K562 (cell line): ENCODE data around the gene GSTM1. TPM values are rescaled to one million over a fixed set of nuclear protein-coding genes. Genes with fewer than 3 reads are reported as not detected.

Experiments used
- ATAC-seq: fragments of 200-7000 bp; cut with Tn5 transposase; 3 replicates; pipeline ENCODE4 v1.9.1; 2020; ENCODE audit warnings: moderate library complexity
- BruUV-seq: library from RNA; stranded (reverse); fragments of 400-500 nt; replicated peaks from 2 replicates; lab custom pipeline; 2021; lab: Mats Ljungman, UMichigan
- CTCF ChIA-PET: fragments of 300-600 bp; formaldehyde crosslinking; extraction: SDS; loops from one replicate; lab custom pipeline; 2021; ENCODE audit warnings: low intra/inter-chr PET ratio; lab: Yijun Ruan, JAX
- POLR2A ChIA-PET: fragments of 300-600, 350-650 bp; sonication (Branson Sonifier 250); formaldehyde crosslinking; extraction: SDS; loops from one replicate; lab custom pipeline; 2021; ENCODE audit warnings: antibody characterized with exemption, inconsistent platforms; lab: Yijun Ruan, JAX
- DNase-seq, 4 experiments: peaks; one replicate each; pipeline versions ENCODE4 v3.0.0 to v3.0.0-alpha.2; 2011 to 2018; ENCODE audit warnings: low spot score in 3 of 4, mixed read lengths in 3 of 4; ENCODE audit errors: extremely low read depth in 1 of 4
- FAIRE-seq: peaks from 2 replicates; lab custom pipeline; 2011; peaks lifted over from hg19 to GRCh38; lab: Jason Lieb, UNC
- H2AFZ ChIP-seq: 2 replicates; pipeline ENCODE4 v1.6.0; 2011; ENCODE audit warnings: low read depth, low read length, control low read depth, inconsistent platforms
- H3K27ac ChIP-seq: fragments of 200-600 bp; 3 replicates; pipeline ENCODE4 v1.8.0; 2011; ENCODE audit warnings: low read depth, mild to moderate bottlenecking, control low read depth, inconsistent platforms, low read length, moderate library complexity, mixed read lengths; ENCODE audit errors: extremely low read depth
- H3K27me3 ChIP-seq, 2 experiments: fragments of 300-600 bp in 1 of 2; 2 replicates in 1 of 2; 3 replicates in 1 of 2; pipeline versions ENCODE4 v1.6.0 to v1.8.0; 2011; ENCODE audit warnings: inconsistent platforms in 2 of 2, low read length in 2 of 2, mild to moderate bottlenecking in 1 of 2, mixed read lengths in 1 of 2, moderate library complexity in 1 of 2; ENCODE audit not compliant: control insufficient read depth in 2 of 2, insufficient read depth in 2 of 2
- H3K36me3 ChIP-seq: fragments of 300-600 bp; 3 replicates; pipeline ENCODE4 v1.8.0; 2011; ENCODE audit warnings: mild to moderate bottlenecking, low read length, inconsistent platforms; ENCODE audit not compliant: control insufficient read depth, insufficient read depth
- H3K4me1 ChIP-seq, 2 experiments: fragments of 200-600 bp in 1 of 2; replicated peaks in 1 of 2; 2 replicates in 1 of 2; 3 replicates in 1 of 2; pipeline versions ENCODE4 v1.5.1 to v1.8.0; 2011; ENCODE audit warnings: inconsistent platforms in 2 of 2, low read length in 2 of 2, mild to moderate bottlenecking in 1 of 2, mixed read lengths in 1 of 2, moderate library complexity in 1 of 2; ENCODE audit not compliant: control insufficient read depth in 2 of 2, insufficient read depth in 2 of 2
- H3K4me2 ChIP-seq: 2 replicates; pipeline ENCODE4 v1.6.1; 2011; ENCODE audit warnings: low read length, control low read depth, inconsistent platforms, mixed read lengths; ENCODE audit not compliant: insufficient read depth
- H3K4me3 ChIP-seq: fragments of 200-600 bp; sonication (generic), shearing (Covaris generic); 2 replicates; pipeline ENCODE4 v1.5.1; 2016; ENCODE audit warnings: control low read depth, inconsistent platforms
- H3K79me2 ChIP-seq: fragments of 200-600 bp; 3 replicates; pipeline ENCODE4 v1.8.0; 2011; ENCODE audit warnings: low read length, inconsistent platforms; ENCODE audit not compliant: control insufficient read depth, insufficient read depth
- H3K9ac ChIP-seq, 2 experiments: 2 replicates each; pipeline versions ENCODE4 v1.6.0 to v1.6.1; 2011; ENCODE audit warnings: low read depth in 2 of 2, low read length in 2 of 2, control low read depth in 1 of 2, inconsistent platforms in 1 of 2, mild to moderate bottlenecking in 1 of 2, mixed read lengths in 1 of 2; ENCODE audit not compliant: insufficient read depth in 1 of 2
- H3K9me1 ChIP-seq: one replicate; pipeline ENCODE4 v1.6.0; 2011; ENCODE audit warnings: inconsistent platforms, mild to moderate bottlenecking, low read length, moderate library complexity; ENCODE audit not compliant: control insufficient read depth, insufficient read depth
- H3K9me3 ChIP-seq: replicated peaks from 2 replicates; pipeline ENCODE4 v1.5.1; 2011; ENCODE audit warnings: low read depth, low read length, inconsistent platforms; ENCODE audit not compliant: control insufficient read depth, insufficient read depth
- H4K20me1 ChIP-seq: replicated peaks from 2 replicates; pipeline ENCODE4 v1.6.1; 2011; ENCODE audit warnings: low read length, inconsistent platforms, mixed read lengths; ENCODE audit not compliant: control insufficient read depth, insufficient read depth
- CEBPB ChIP-seq: fragments of 450-650 bp; IDR thresholded peaks from 2 replicates; pipeline ENCODE4 v1.6.1; 2016; ENCODE audit warnings: missing genetic modification characterization, missing compliant biosample characterization
- JUND ChIP-seq, 2 experiments: IDR thresholded peaks; 2 replicates in 1 of 2; 3 replicates in 1 of 2; pipeline ENCODE4 v1.6.1; 2011; ENCODE audit warnings: borderline replicate concordance in 2 of 2, low read depth in 2 of 2, low read length in 2 of 2, improper control_type of control experiment in 1 of 2, missing biosample characterization in 1 of 2, missing genetic modification characterization in 1 of 2, missing genetic modification reagents in 1 of 2
- MCM5 ChIP-seq: fragments of 450-650 bp; IDR thresholded peaks from 2 replicates; pipeline ENCODE4 v1.6.1; 2016; ENCODE audit warnings: low read depth
- NFE2L1 ChIP-seq: fragments of 450-650 bp; IDR thresholded peaks from 2 replicates; pipeline ENCODE4 v1.6.1; 2016; ENCODE audit warnings: missing genetic modification characterization, low read depth, mild to moderate bottlenecking, missing compliant biosample characterization, moderate library complexity, borderline replicate concordance
- RAD51 ChIP-seq: fragments of 450-650 bp; IDR thresholded peaks from 2 replicates; pipeline ENCODE4 v1.7.1; 2016; ENCODE audit warnings: low read depth, mild to moderate bottlenecking, borderline replicate concordance
- ZZZ3 ChIP-seq: fragments of 450-650 bp; IDR thresholded peaks from 2 replicates; pipeline ENCODE4 v1.6.1; 2016; ENCODE audit warnings: antibody characterized with exemption, mild to moderate bottlenecking, moderate library complexity
- WGBS: fragments of 100-300 bp; shearing (Covaris generic); methylation state at CpG from one replicate; pipeline ENCODE4 v1.1.6; 2016; ENCODE audit warnings: low coverage, mixed read lengths; ENCODE audit not compliant: insufficient coverage; ENCODE audit errors: missing lambda C conversion rate; 5-methylcytosine and 5-hydroxymethylcytosine counted together
- in situ Hi-C: fragments of 300-500 bp; cut with MboI; formaldehyde crosslinking; loops from 4 replicates; pipeline ENCODE4 v1.15.0; 2018; ENCODE audit warnings: inconsistent platforms, mixed read lengths
- intact Hi-C: fragments of 100-400 bp; cut with micrococcal nuclease; formaldehyde crosslinking; loops from 2 replicates; pipeline ENCODE4 v1.14.2; 2022
- polyA plus RNA-seq, 8 experiments: library from polyadenylated mRNA; depleted of rRNA in 4 of 8; stranded (reverse) in 5 of 8; unstranded in 3 of 8; fragments of >200 nt; fragmentation: Nextera tagmentation in 2 of 8; fragmentation: Illumina TruSeq in 1 of 8; extraction: Ambion mirVana in 2 of 8; extraction: Trizol in 1 of 8; gene quantifications; 2 replicates each; pipeline versions ENCODE4 v1.2.1 to v1.2.3, GENCODE V29; 2011 to 2014; ENCODE audit warnings: inconsistent platforms in 1 of 8, missing spikeins in 1 of 8
- total RNA-seq, 7 experiments: library from RNA; depleted of rRNA in 6 of 7; stranded (reverse); fragments of >200 nt in 6 of 7; fragmentation: Illumina TruSeq in 2 of 7; extraction: Trizol in 2 of 7; gene quantifications; 2 replicates each; pipeline versions ENCODE4 v1.2.1 to v1.2.3, GENCODE V29; 2011 to 2021; ENCODE audit warnings: low replicate concordance in 1 of 7
- TF ChIP-seq, protein P1 (sequence below): fragments of 450-650 bp; formaldehyde crosslinking; IDR thresholded peaks from 2 replicates; pipeline ENCODE4 v1.4.0; 2020; ENCODE audit warnings: mild to moderate bottlenecking, mixed read lengths

The GSTM1 gene
- total and polyA plus RNA-seq, 9 of the 15 experiments (the other 6 are each of a cell fraction or from before 2014, with no cell fraction given), result not detected

DNA sequence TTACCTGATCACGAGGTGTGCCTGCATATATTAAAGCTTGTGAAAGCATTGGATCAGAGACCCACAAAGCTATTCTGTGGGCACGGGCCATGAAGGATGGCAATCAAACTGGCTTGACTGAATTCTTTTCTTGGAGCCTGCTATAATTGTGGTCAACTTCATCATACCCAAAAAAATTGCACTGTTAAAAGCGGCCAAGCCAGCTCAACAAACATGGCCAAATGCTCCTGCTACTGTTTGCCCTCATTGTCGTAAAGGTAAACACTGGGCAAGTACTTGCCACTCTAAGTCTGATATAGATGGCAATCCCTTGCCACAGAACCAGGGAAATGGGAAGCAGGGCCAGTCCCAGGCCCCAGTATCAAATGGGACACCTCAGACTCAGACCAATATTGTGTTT is 17.8 kb downstream of the GSTM1 start:
- FAIRE-seq (no peak), ATAC-seq (no peak), DNase-seq (peak in 3 of 4 experiments; percentile 0 to 1 (median 0))
- Histone ChIP-seq H3K79me2 (no peaks in the 10 kb centered on the region), H3K9ac (no peak overlapping the region), H3K4me1 (no peaks in the 10 kb centered on the region; a peak in 1 of 5 replicates), H3K9me3 (peaks cover 12% of the 10 kb centered on the region), H3K9me1 (no peaks in the 10 kb centered on the region), H4K20me1 (no peaks in the 10 kb centered on the region), H3K4me3 (no peak overlapping the region), H2AFZ (no peak overlapping the region), H3K4me2 (no peak overlapping the region), H3K27me3 (peaks cover 0 to 8% of the 10 kb centered on the region in 2 experiments; a peak in 2 of 5 replicates), H3K36me3 (no peaks in the 10 kb centered on the region), H3K27ac (no peak overlapping the region)
- no peak for TF ChIP-seq ZZZ3
- TF ChIP-seq RAD51, result no peak
- TF ChIP-seq, protein P1, sequence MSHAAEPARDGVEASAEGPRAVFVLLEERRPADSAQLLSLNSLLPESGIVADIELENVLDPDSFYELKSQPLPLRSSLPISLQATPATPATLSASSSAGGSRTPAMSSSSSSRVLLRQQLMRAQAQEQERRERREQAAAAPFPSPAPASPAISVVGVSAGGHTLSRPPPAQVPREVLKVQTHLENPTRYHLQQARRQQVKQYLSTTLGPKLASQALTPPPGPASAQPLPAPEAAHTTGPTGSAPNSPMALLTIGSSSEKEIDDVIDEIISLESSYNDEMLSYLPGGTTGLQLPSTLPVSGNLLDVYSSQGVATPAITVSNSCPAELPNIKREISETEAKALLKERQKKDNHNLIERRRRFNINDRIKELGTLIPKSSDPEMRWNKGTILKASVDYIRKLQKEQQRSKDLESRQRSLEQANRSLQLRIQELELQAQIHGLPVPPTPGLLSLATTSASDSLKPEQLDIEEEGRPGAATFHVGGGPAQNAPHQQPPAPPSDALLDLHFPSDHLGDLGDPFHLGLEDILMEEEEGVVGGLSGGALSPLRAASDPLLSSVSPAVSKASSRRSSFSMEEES, result 0 out of 2 replicates have a peak, but pooled peaks have one; percentile 10
- TF ChIP-seq CEBPB, result no peak
- TF ChIP-seq MCM5, result no peak
- TF ChIP-seq NFE2L1 (tag), result no peak
- no peak for TF ChIP-seq JUND (IDR thresholded peaks at IDR 0.05; ENCODE audit: borderline replicate concordance, low read depth, low read length)
- TF ChIP-seq JUND (tag; IDR thresholded peaks at IDR 0.05; ENCODE audit: borderline replicate concordance, low read depth, low read length), result no peak
- 2% methylated on average over 4 of the region's 4 CpGs for WGBS
- POLR2A ChIA-PET, result interaction anchor here (0.6 to 0.7 kb wide), 3 partner anchors 279 to 1512 kb away, joined by 3 read pairs; partner anchors contain the start of gene AHCYL1
- CTCF ChIA-PET, result no interaction called here
- no TSS peak for BruUV-seq
- intact Hi-C loops, result loop anchor here (5.0 kb wide), 1 partner anchor 33 kb away; no protein-coding TSS in a partner anchor
- in situ Hi-C loops, result no loop called here
